Aorta (tissue), 5 donors: ENCODE measurements around the gene SLC35D2. TPM values are rescaled to one million over a fixed set of nuclear protein-coding genes. Genes with fewer than 3 reads are reported as not detected.

Experiments used
- ATAC-seq: fragments of 200-7000 bp; cut with Tn5 transposase; one replicate; pipeline ENCODE4 v1.9.1; 2022; ENCODE audit warnings: moderate library complexity; ENCODE audit not compliant: low FRiP score
- DNase-seq, 2 donors: peaks; one replicate each; pipeline ENCODE4 v3.0.0-alpha.2; 2020
- H3K27ac ChIP-seq, 2 donors: one replicate each; pipeline ENCODE4 v1.5.1; 2013; ENCODE audit warnings: low read length in 2 of 2, mild to moderate bottlenecking in 2 of 2, moderate library complexity in 2 of 2, control low read depth in 1 of 2, inconsistent platforms in 1 of 2, low read depth in 1 of 2
- H3K27me3 ChIP-seq, 2 donors: one replicate each; pipeline ENCODE4 v1.6.1; 2013; ENCODE audit warnings: control low read depth in 1 of 2, low read length in 1 of 2, mild to moderate bottlenecking in 1 of 2, moderate library complexity in 1 of 2; ENCODE audit not compliant: insufficient read depth in 2 of 2, control insufficient read depth in 1 of 2
- H3K36me3 ChIP-seq, 2 donors: one replicate each; pipeline ENCODE4 v1.6.1; 2013; ENCODE audit warnings: control low read depth in 1 of 2, low read length in 1 of 2, mild to moderate bottlenecking in 1 of 2; ENCODE audit not compliant: insufficient read depth in 2 of 2, control insufficient read depth in 1 of 2
- H3K4me1 ChIP-seq, 2 donors: one replicate each; pipeline ENCODE4 v1.6.1; 2013; ENCODE audit warnings: low read length in 2 of 2, control low read depth in 1 of 2, mild to moderate bottlenecking in 1 of 2, moderate library complexity in 1 of 2; ENCODE audit not compliant: insufficient read depth in 2 of 2, control insufficient read depth in 1 of 2
- H3K4me3 ChIP-seq, 2 donors: one replicate each; pipeline ENCODE4 v1.5.1; 2013; ENCODE audit warnings: low read length in 2 of 2, control low read depth in 1 of 2, mild to moderate bottlenecking in 1 of 2
- H3K9me3 ChIP-seq: one replicate; pipeline ENCODE4 v1.6.1; 2013; ENCODE audit warnings: mild to moderate bottlenecking, low read length; ENCODE audit not compliant: control insufficient read depth
- WGBS, 2 donors: extraction: QIAGEN DNeasy Blood & Tissue Kit; methylation state at CpG; one replicate each; pipeline ENCODE4 v1.1.7; 2013; 5-methylcytosine and 5-hydroxymethylcytosine counted together
- intact Hi-C, 2 donors: fragments of 100-400 bp; cut with DNase I; formaldehyde crosslinking; loops; one replicate each; pipeline versions ENCODE4 v1.14.2 to v1.15.0; 2022
- polyA plus RNA-seq, 2 donors: library from polyadenylated mRNA; stranded (reverse); fragments of 200-250 nt; gene quantifications; one replicate each; pipeline ENCODE4 v1.2.3, GENCODE V29; 2013
- total RNA-seq, 2 donors: library from RNA; stranded (reverse); fragmentation: NEBNext Ultra II Directional; extraction: Animal tissue kit (Norgen Biotek cat#: 25700); gene quantifications; one replicate each; pipeline ENCODE4 v1.2.1, GENCODE V29; 2021
- donor health status: healthy with polysubstance abuse.
- donor health status: Bipolar disorder and iron deficiency.
- donor health status: DM: no; HTN: no; CAD: no.
- donor health status: DM: no; HTN: no; CAD: no.
- donor health status: DM: yes; HTN: yes; CAD: no.

Gene SLC35D2
- total and polyA plus RNA-seq, 4 donors: 18.0 to 22.0 (median 20.9) TPM

- no peak for DNase-seq
- Histone ChIP-seq H3K36me3 (peaks cover 0 to 4% of the 10 kb centered on the region in 2 donors), H3K4me3 (no peak overlapping the region), H3K9me3 (peaks cover 1% of the 10 kb centered on the region), H3K27me3 (no peaks in the 10 kb centered on the region), H3K27ac (no peak overlapping the region), H3K4me1 (no peaks in the 10 kb centered on the region)
- 87 to 93% methylated on average over 9 of the region's 9 CpGs for WGBS, 2 donors
- intact Hi-C loops: no loop called here
- no peak for ATAC-seq
Observed at GRCh38 chr9:96345551-96345950, 38.0 kb downstream of the SLC35D2 start.

- WGBS, 2 donors: 47 to 52% methylated on average over 6 of the region's 6 CpGs
- peaks cover 1% of the 10 kb centered on the region for H3K9me3 ChIP-seq
- H3K36me3 ChIP-seq: peaks cover 0 to 4% of the 10 kb centered on the region in 2 donors
- H3K4me1 ChIP-seq: no peaks in the 10 kb centered on the region
- H3K27me3 ChIP-seq: no peaks in the 10 kb centered on the region
- intact Hi-C loops: no loop called here
- H3K27ac ChIP-seq: no peak overlapping the region
- H3K4me3 ChIP-seq: no peak overlapping the region
- DNase-seq: no peak
- peak; percentile 88 for ATAC-seq
Observed at GRCh38 chr9:96344458-96345180, 38.9 kb downstream of the SLC35D2 start.

GRCh38 chr9:96343515-96344360 is 39.8 kb downstream of the SLC35D2 start:
- Histone ChIP-seq H3K4me1 (no peaks in the 10 kb centered on the region), H3K9me3 (peaks cover 1% of the 10 kb centered on the region), H3K4me3 (no peak overlapping the region), H3K27me3 (no peaks in the 10 kb centered on the region), H3K27ac (no peak overlapping the region), H3K36me3 (peaks cover 0 to 4% of the 10 kb centered on the region in 2 donors)
- WGBS, 2 donors: 65 to 70% methylated on average over 5 of the region's 5 CpGs
- no peak for ATAC-seq
- intact Hi-C loops: no loop called here
- no peak for DNase-seq

DNA sequence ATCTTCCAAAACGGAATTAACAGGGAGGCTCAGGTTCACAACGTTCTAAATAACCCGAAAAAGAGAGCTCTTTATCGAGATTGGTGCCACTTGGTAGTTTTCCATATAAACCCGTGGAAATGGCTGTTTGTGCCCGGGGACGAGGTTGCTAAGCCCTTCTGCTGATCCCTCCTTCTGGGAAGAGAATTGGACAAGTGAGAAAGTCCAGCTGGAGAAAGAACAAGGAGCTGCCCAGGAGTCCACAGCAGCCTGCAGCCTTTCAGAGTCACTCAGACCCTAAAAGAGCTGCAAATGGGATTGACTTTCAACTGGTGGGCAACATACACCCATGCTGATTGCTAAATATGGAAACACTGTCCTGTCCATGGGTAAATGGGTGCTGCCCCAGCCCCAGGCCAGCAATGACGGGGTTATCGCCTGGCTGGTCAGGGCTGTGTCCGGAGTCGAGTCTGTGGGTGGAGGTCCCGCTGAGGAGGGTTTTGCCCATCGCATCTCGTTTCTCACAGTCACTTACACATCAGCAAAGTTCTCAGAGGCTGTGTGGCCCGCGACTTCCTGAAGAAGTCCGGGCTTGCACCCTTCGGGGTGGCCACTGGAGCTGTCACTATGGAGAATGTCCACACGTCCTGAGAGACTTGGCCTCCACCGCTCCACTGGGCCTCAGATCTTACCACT is 40.8 kb downstream of the SLC35D2 start:
- Histone ChIP-seq H3K4me1 (no peaks in the 10 kb centered on the region), H3K27ac (no peak overlapping the region), H3K36me3 (no peaks in the 10 kb centered on the region), H3K4me3 (no peak overlapping the region), H3K27me3 (no peaks in the 10 kb centered on the region), H3K9me3 (no peaks in the 10 kb centered on the region)
- WGBS, 2 donors: 83 to 91% methylated on average over 20 of the region's 20 CpGs
- DNase-seq: no peak
- intact Hi-C loops: no loop called here
- no peak for ATAC-seq

DNA sequence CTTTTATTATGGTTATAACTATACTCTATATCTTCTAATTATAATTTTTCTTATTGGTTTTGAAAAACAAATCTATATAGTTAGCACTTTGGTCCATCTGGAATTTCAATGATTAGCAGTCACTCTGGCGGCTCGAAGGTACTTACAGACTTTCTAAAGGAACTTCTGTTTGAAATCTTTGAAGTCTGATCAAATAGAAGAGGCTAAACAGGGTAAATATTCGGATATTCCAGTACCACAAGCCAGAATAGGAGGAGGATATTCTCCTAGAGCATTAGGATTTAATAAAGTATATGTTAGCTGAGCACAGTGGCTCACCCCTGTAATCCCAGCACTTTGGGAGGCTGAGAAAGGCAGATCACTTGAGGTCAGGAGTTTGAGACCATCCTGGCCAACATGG is 42.8 kb downstream of the SLC35D2 start:
- Histone ChIP-seq H3K27ac (no peak overlapping the region), H3K36me3 (no peaks in the 10 kb centered on the region), H3K4me1 (no peaks in the 10 kb centered on the region), H3K9me3 (no peaks in the 10 kb centered on the region), H3K27me3 (no peaks in the 10 kb centered on the region), H3K4me3 (no peak overlapping the region)
- DNase-seq: no peak
- 77 to 95% methylated on average over 3 of the region's 3 CpGs for WGBS, 2 donors
- ATAC-seq: no peak
- intact Hi-C loops: no loop called here

DNA sequence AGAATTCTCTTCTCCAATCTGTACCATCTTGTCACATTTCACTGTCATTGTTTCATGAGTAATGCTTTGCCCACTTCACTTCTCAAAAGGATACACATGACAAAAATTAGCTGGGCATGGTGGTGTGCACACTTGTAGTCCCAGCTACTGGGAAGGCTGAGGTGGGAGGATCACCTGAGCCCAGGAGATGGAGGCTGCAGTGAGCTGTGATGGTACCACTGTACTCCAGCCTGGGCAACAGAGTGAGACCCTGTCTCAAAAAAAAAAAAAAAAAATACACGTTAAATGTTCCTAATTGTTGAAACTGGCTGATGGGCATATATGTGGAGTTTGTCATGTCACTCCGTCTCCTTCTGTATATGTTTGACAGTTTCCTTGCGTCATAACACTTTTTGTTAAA is 45.2 kb downstream of the SLC35D2 start:
- Histone ChIP-seq H3K27ac (no peak overlapping the region), H3K9me3 (no peaks in the 10 kb centered on the region)
- WGBS, 2 donors: 86 to 88% methylated on average over 3 of the region's 3 CpGs

GRCh38 chr9:96333958-96334357 is 49.6 kb downstream of the SLC35D2 start:
- ATAC-seq: no peak
- no peak overlapping the region for H3K4me3 ChIP-seq
- H3K27me3 ChIP-seq: no peaks in the 10 kb centered on the region
- H3K36me3 ChIP-seq: no peaks in the 10 kb centered on the region
- no peaks in the 10 kb centered on the region for H3K4me1 ChIP-seq
- 55 to 64% methylated on average over 1 of the region's 1 CpG for WGBS, 2 donors
- H3K9me3 ChIP-seq: no peaks in the 10 kb centered on the region
- H3K27ac ChIP-seq: no peak overlapping the region
- intact Hi-C loops: no loop called here
- no peak for DNase-seq

More for the DNA sequence above, 45.2 kb downstream of the SLC35D2 start:
- DNase-seq (no peak), ATAC-seq (no peak)
- Histone ChIP-seq H3K4me1 (no peaks in the 10 kb centered on the region), H3K4me3 (no peak overlapping the region), H3K27me3 (no peaks in the 10 kb centered on the region), H3K36me3 (no peaks in the 10 kb centered on the region)
- intact Hi-C loops: no loop called here

DNA sequence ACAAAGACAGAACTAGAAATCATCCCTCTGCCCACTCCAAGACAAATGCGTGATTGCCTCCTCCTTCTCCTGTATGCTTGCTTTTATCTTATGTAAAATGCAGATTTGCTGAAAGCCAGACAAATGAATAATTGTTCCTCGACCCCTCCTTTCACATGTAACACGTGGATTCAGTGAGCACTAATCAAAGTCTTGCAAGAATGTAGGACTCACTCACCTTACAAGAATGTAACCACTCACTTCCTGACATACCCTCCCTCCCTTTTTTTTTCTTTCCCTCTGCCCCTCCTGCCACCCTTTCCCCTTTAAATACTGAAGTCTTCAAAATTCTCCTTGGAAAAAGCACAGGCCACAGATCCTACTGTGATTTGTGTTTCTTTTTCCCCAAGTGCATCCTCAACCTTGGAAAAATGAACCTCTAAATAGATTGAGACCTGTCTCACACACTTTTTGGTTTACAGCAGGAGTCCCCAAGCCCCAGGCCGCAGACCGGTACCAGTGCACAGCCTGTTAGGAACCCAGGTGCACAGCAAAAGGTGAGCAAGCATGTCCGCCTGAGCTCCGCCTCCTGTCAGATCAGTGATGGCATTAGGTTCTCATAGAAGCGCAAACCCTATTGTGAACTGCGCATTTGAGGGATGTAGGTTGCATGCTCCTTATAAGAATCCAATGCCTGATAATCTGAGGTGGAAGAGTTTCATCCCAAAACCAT is 52.1 kb downstream of the SLC35D2 start:
- intact Hi-C loops: no loop called here
- H3K27me3 ChIP-seq: no peaks in the 10 kb centered on the region
- H3K4me3 ChIP-seq: no peak overlapping the region
- no peaks in the 10 kb centered on the region for H3K4me1 ChIP-seq
- H3K36me3 ChIP-seq: no peaks in the 10 kb centered on the region
- WGBS, 2 donors: 91% methylated on average over 9 of the region's 9 CpGs
- H3K27ac ChIP-seq: no peak overlapping the region
- DNase-seq: no peak
- ATAC-seq: no peak
- no peaks in the 10 kb centered on the region for H3K9me3 ChIP-seq
